Stomach (tissue), 9 donors: ENCODE results near the gene OBSCN. TPM values are rescaled to one million over a fixed set of nuclear protein-coding genes. Genes with fewer than 3 reads are reported as not detected.

Source experiments
- DNase-seq, 2 donors: peaks; one replicate each; pipeline versions ENCODE4 v3.0.0 to v3.0.0-alpha.2; 2013 to 2019
- H3K27ac ChIP-seq, 5 donors: fragments of 200-600 bp in 4 of 5; sonication (generic) in 4 of 5; one replicate each; pipeline ENCODE4 v1.5.1; 2013 to 2019; ENCODE audit warnings: mild to moderate bottlenecking in 1 of 5, moderate library complexity in 1 of 5
- H3K27me3 ChIP-seq, 3 donors: fragments of 200-600 bp; sonication (generic); one replicate each; pipeline ENCODE4 v1.5.1; 2017 to 2019; ENCODE audit warnings: mixed run types in 1 of 3
- H3K36me3 ChIP-seq, 4 donors: fragments of 200-600 bp; sonication (generic); 1 replicate in 3 of 4; 2 replicates in 1 of 4; pipeline ENCODE4 v1.5.1; 2016 to 2019
- H3K4me1 ChIP-seq, 4 donors: fragments of 200-600 bp; sonication (generic); one replicate each; pipeline ENCODE4 v1.5.1; 2016 to 2019
- H3K4me3 ChIP-seq, 4 donors: fragments of 200-600 bp; sonication (generic) in 3 of 4; one replicate each; pipeline ENCODE4 v1.5.1; 2016 to 2019; ENCODE audit warnings: mild to moderate bottlenecking in 1 of 4
- H3K9me3 ChIP-seq, 4 donors: fragments of 200-600 bp; sonication (generic); one replicate each; pipeline ENCODE4 v1.5.1; 2016 to 2019
- CTCF ChIP-seq, 7 experiments: fragments of 450-650 bp in 4 of 7; fragments of 200-600 bp in 3 of 7; sonication (generic) in 3 of 7; IDR thresholded peaks; one replicate each; pipeline ENCODE4 v1.5.1; 2016 to 2019; ENCODE audit warnings: antibody characterized with exemption in 7 of 7, control low read depth in 2 of 7, mild to moderate bottlenecking in 1 of 7
- EP300 ChIP-seq: sonication (generic); formaldehyde crosslinking; IDR thresholded peaks from one replicate; pipeline ENCODE4 v1.6.1; 2017; ENCODE audit warnings: antibody characterized with exemption
- POLR2A ChIP-seq, 4 donors: fragments of 450-650 bp; IDR thresholded peaks; one replicate each; pipeline ENCODE4 v1.6.1; 2016; ENCODE audit warnings: antibody characterized with exemption in 4 of 4, control low read depth in 2 of 4, mild to moderate bottlenecking in 1 of 4, moderate library complexity in 1 of 4
- POLR2AphosphoS5 ChIP-seq, 3 donors: sonication (generic); formaldehyde crosslinking; IDR thresholded peaks; one replicate each; pipeline ENCODE4 v1.6.1; 2016; ENCODE audit warnings: antibody characterized with exemption in 3 of 3
- WGBS, 5 donors: extraction: QIAGEN DNeasy Blood & Tissue Kit in 3 of 5; methylation state at CpG; one replicate each; pipeline versions ENCODE4 v1.1.5 to v1.1.7; 2013 to 2018; 5-methylcytosine and 5-hydroxymethylcytosine counted together
- intact Hi-C: fragments of 100-400 bp; cut with DNase I; formaldehyde crosslinking; loops from one replicate; pipeline ENCODE4 v1.15.1; 2023; ENCODE audit warnings: low total_unique reads
- polyA plus RNA-seq, 3 donors: library from polyadenylated mRNA; stranded (reverse); fragments of 200-250 nt; gene quantifications; one replicate each; pipeline ENCODE4 v1.2.3, GENCODE V29; 2013
- total RNA-seq, 5 donors: library from RNA; depleted of rRNA; stranded (reverse); fragments of >200 nt; gene quantifications; one replicate each; pipeline versions ENCODE4 v1.1.0 to v1.2.3, GENCODE V29; 2014 to 2016
- donor health status: healthy with polysubstance abuse.
- donor health status: Bipolar disorder and iron deficiency.
- donor health status: healthy.

Gene OBSCN
- total and polyA plus RNA-seq, 8 donors = 7.2 to 111 (median 24.7) TPM

- Histone ChIP-seq H3K36me3 (peaks cover 0 to 49% (median 13%) of the 10 kb centered on the region in 4 donors), H3K4me1 (no peaks in the 10 kb centered on the region), H3K9me3 (peaks cover 11 to 38% (median 27%) of the 10 kb centered on the region in 4 donors), H3K27ac (no peak overlapping the region), H3K27me3 (no peaks in the 10 kb centered on the region), H3K4me3 (no peak overlapping the region)
- 87 to 96% (median 93%) methylated on average over 2 of the region's 2 CpGs for WGBS, 5 donors
- intact Hi-C loops = no loop called here
- TF ChIP-seq POLR2A (IDR thresholded peaks at IDR 0.05) (no peak), POLR2AphosphoS5 (IDR thresholded peaks at IDR 0.05) (no peak), EP300 (no peak), CTCF (IDR thresholded peaks at IDR 0.05) (no peak)
- DNase-seq = no peak
Observed at GRCh38 chr1:228297822-228298221, 90.0 kb downstream of the OBSCN start.

DNA sequence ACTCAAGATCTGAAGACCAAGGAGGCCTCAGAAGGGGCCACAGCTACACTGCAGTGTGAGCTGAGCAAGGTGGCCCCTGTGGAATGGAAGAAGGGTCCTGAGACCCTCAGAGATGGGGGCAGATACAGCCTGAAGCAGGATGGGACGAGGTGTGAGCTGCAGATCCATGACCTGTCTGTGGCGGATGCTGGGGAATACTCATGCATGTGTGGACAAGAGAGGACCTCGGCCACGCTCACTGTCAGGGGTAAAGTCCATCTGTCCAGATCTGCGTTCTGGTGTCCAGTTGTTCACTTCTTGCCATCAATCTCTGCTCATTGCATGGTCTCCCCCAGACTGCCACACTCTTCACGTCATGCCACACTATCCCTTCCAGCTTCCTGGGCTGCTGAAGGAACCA lies 90.6 kb downstream of the OBSCN start:
- Histone ChIP-seq H3K9me3 (peaks cover 17 to 45% (median 31%) of the 10 kb centered on the region in 4 donors), H3K4me1 (no peaks in the 10 kb centered on the region), H3K4me3 (no peak overlapping the region), H3K27me3 (no peaks in the 10 kb centered on the region), H3K36me3 (peaks cover 0 to 49% (median 12%) of the 10 kb centered on the region in 4 donors), H3K27ac (no peak overlapping the region)
- WGBS, 5 donors = 75 to 93% (median 85%) methylated on average over 6 of the region's 6 CpGs
- no peak for DNase-seq
- intact Hi-C loops = no loop called here
- no peak for TF ChIP-seq POLR2AphosphoS5 (IDR thresholded peaks at IDR 0.05)
- no peak for TF ChIP-seq CTCF (IDR thresholded peaks at IDR 0.05)
- TF ChIP-seq EP300 = no peak
- no peak for TF ChIP-seq POLR2A (IDR thresholded peaks at IDR 0.05)

- WGBS, 5 donors = 75 to 92% (median 85%) methylated on average over 2 of the region's 2 CpGs
- peaks cover 18 to 50% (median 33%) of the 10 kb centered on the region in 4 donors for H3K9me3 ChIP-seq
- no peaks in the 10 kb centered on the region for H3K27me3 ChIP-seq
- H3K27ac ChIP-seq = no peak overlapping the region
- intact Hi-C loops = no loop called here
- TF ChIP-seq CTCF (IDR thresholded peaks at IDR 0.05) = no peak
- no peak for TF ChIP-seq POLR2AphosphoS5 (IDR thresholded peaks at IDR 0.05)
- TF ChIP-seq EP300 = no peak
- no peak for TF ChIP-seq POLR2A (IDR thresholded peaks at IDR 0.05)
- no peak overlapping the region for H3K4me3 ChIP-seq
- no peaks in the 10 kb centered on the region for H3K4me1 ChIP-seq
- DNase-seq = no peak
- H3K36me3 ChIP-seq = peaks cover 0 to 48% (median 8%) of the 10 kb centered on the region in 4 donors
Observed at GRCh38 chr1:228299211-228299610, 91.4 kb downstream of the OBSCN start.

DNA sequence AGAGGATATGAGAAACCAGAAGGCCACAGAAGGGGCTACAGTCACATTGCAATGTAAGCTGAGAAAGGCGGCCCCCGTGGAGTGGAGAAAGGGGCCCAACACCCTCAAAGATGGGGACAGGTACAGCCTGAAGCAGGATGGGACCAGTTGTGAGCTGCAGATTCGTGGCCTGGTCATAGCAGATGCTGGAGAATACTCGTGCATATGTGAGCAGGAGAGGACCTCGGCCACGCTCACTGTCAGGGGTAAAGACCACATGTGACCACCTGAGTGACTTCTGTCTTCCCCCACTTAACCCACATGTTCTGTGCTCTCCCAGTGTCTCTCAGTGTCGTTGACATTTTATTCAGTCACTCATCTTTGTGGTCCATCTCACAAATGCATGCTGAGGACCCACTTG lies 92.1 kb downstream of the OBSCN start:
- no peak overlapping the region for H3K4me3 ChIP-seq
- H3K27me3 ChIP-seq = no peaks in the 10 kb centered on the region
- 85 to 97% (median 90%) methylated on average over 6 to 7 of the region's 7 CpGs for WGBS, 5 donors
- H3K27ac ChIP-seq = no peak overlapping the region
- H3K9me3 ChIP-seq = peaks cover 18 to 50% (median 33%) of the 10 kb centered on the region in 4 donors
- intact Hi-C loops = no loop called here
- H3K4me1 ChIP-seq = no peaks in the 10 kb centered on the region
- TF ChIP-seq CTCF (IDR thresholded peaks at IDR 0.05) (no peak), POLR2AphosphoS5 (IDR thresholded peaks at IDR 0.05) (no peak), POLR2A (IDR thresholded peaks at IDR 0.05) (no peak), EP300 (no peak)
- DNase-seq = no peak
- H3K36me3 ChIP-seq = peaks cover 0 to 47% (median 5%) of the 10 kb centered on the region in 4 donors
